Thyroid gland (tissue), 4 donors: Measurements from ENCODE around the gene HIVEP3.

Source experiments
- CTCF ChIP-seq, 6 experiments: fragments of 200-600 bp in 3 of 6; fragments of 450-650 bp in 3 of 6; sonication (generic) in 3 of 6; IDR thresholded peaks; one replicate each; pipeline ENCODE4 v1.5.1; 2016 to 2019; ENCODE audit warnings: antibody characterized with exemption in 6 of 6, mild to moderate bottlenecking in 2 of 6, inconsistent platforms in 1 of 6, moderate library complexity in 1 of 6
- POLR2A ChIP-seq, 2 donors: fragments of 450-650 bp; IDR thresholded peaks; one replicate each; pipeline ENCODE4 v1.6.1; 2017; ENCODE audit warnings: antibody characterized with exemption in 2 of 2, mild to moderate bottlenecking in 2 of 2, moderate library complexity in 1 of 2

- TF ChIP-seq CTCF (IDR thresholded peaks at IDR 0.05) (no peak), POLR2A (IDR thresholded peaks at IDR 0.05) (no peak)
Measured at GRCh38 chr1:41607808-41608207, 310.9 kb downstream of the HIVEP3 start.
